KMS-11 (cell line): ENCODE data around the gene GRIK1.

Experiments used
- H2AFZ ChIP-seq: fragments of 200-600 bp; sonication (generic); 2 replicates; pipeline ENCODE4 v1.6.1; 2016; ENCODE audit warnings: antibody characterized with exemption, mixed run types, low read depth
- H3K27ac ChIP-seq: fragments of 200-600 bp; sonication (generic); 2 replicates; pipeline ENCODE4 v1.6.1; 2016; ENCODE audit warnings: mild to moderate bottlenecking, mixed run types
- H3K27me3 ChIP-seq: fragments of 200-600 bp; sonication (generic); 2 replicates; pipeline ENCODE4 v1.6.1; 2017; ENCODE audit warnings: mild to moderate bottlenecking, low read depth, mixed run types, moderate library complexity; ENCODE audit not compliant: insufficient read depth
- H3K36me3 ChIP-seq: fragments of 200-600 bp; sonication (generic); 2 replicates; pipeline ENCODE4 v1.6.1; 2017; ENCODE audit warnings: mild to moderate bottlenecking, mixed run types; ENCODE audit not compliant: insufficient read depth
- H3K4me1 ChIP-seq: fragments of 200-600 bp; sonication (generic); 2 replicates; pipeline ENCODE4 v1.6.1; 2016; ENCODE audit warnings: mild to moderate bottlenecking, low read depth, mixed run types; ENCODE audit not compliant: poor library complexity, severe bottlenecking
- H3K4me2 ChIP-seq: fragments of 200-600 bp; sonication (generic); 2 replicates; pipeline ENCODE4 v1.7.0; 2016; ENCODE audit warnings: mild to moderate bottlenecking, mixed run types
- H3K4me3 ChIP-seq: fragments of 200-600 bp; sonication (generic); IDR thresholded peaks from 2 replicates; pipeline ENCODE4 v1.6.1; 2017; ENCODE audit warnings: low read depth, low read length, mixed read lengths; ENCODE audit not compliant: insufficient read depth
- H3K79me2 ChIP-seq: fragments of 200-600 bp; sonication (generic); 2 replicates; pipeline ENCODE4 v1.6.1; 2016; ENCODE audit warnings: low read depth, mixed run types; ENCODE audit not compliant: insufficient read depth
- H3K9ac ChIP-seq: fragments of 200-600 bp; sonication (generic); 2 replicates; pipeline ENCODE4 v1.6.1; 2016; ENCODE audit warnings: mild to moderate bottlenecking, mixed run types
- H4K20me1 ChIP-seq: fragments of 200-600 bp; sonication (generic); 2 replicates; pipeline ENCODE4 v1.6.1; 2016; ENCODE audit warnings: mild to moderate bottlenecking, mixed run types; ENCODE audit not compliant: insufficient read depth
- TF ChIP-seq, protein P1 (sequence below): fragments of 200-600 bp; sonication (generic); conservative IDR thresholded peaks from 2 replicates; pipeline ENCODE4 v1.6.1; 2017; ENCODE audit warnings: low read depth, mild to moderate bottlenecking, antibody characterized with exemption, low read length, moderate library complexity, mixed read lengths

GRIK1 gene

DNA sequence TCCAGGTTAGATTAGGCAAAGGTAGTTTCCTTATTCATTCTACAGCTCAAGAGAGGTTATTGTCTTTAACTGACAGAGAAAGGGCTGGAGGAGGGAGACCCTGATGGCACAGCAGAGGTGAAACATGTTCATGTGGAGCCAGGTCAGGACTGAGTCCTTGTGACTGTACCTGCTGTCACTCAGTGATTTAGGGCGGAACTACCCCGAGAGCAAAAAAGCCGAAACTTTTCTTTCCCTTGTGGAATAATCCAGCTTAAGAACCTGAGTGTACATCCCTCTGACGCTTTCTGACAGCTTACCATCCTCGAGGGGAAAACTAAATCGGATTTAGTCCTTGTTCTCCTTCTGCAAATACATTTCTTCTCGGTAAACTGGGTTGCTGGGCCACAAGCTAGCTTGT lies 367.8 kb downstream of the GRIK1 start:
- no peaks in the 10 kb centered on the region for H4K20me1 ChIP-seq

DNA sequence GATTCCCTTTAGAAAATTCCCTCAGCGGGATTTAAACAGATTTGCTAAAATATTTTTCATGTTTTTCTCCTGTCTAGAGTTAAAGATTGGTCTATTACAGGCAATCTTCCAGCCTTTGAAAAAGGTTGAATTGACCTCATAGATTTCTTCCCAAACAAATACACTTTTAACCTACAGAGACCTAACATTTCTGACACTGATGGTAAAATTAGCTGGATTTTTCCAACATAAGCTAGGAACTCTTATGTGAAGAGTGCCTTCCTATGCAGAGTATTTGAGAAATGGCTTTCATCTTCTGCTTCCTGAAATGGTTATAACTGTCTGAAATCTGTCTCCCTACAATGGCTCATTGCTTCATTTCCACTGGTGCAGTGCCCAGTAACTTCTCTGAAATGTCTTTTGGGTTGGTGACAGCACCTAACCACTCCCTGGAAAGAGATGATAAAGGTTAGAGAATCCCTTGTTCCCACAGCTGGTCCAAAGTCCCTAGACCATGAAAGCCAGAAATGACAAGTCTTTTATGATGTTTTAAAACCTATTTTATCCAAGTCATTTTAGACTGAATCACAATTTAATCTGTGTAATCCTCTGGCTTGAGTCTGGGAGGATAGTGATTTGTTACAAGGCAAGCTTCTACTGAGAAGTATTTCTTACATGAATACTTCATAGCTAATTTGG lies 371.6 kb downstream of the GRIK1 start:
- Histone ChIP-seq H3K79me2 (no peaks in the 10 kb centered on the region), H3K4me3 (no peak overlapping the region), H3K36me3 (no peaks in the 10 kb centered on the region), H3K4me2 (no peak overlapping the region), H4K20me1 (no peaks in the 10 kb centered on the region), H3K4me1 (no peaks in the 10 kb centered on the region), H3K27me3 (no peaks in the 10 kb centered on the region), H3K9ac (no peak overlapping the region), H3K27ac (no peak overlapping the region), H2AFZ (no peak overlapping the region)
- TF ChIP-seq, protein P1, sequence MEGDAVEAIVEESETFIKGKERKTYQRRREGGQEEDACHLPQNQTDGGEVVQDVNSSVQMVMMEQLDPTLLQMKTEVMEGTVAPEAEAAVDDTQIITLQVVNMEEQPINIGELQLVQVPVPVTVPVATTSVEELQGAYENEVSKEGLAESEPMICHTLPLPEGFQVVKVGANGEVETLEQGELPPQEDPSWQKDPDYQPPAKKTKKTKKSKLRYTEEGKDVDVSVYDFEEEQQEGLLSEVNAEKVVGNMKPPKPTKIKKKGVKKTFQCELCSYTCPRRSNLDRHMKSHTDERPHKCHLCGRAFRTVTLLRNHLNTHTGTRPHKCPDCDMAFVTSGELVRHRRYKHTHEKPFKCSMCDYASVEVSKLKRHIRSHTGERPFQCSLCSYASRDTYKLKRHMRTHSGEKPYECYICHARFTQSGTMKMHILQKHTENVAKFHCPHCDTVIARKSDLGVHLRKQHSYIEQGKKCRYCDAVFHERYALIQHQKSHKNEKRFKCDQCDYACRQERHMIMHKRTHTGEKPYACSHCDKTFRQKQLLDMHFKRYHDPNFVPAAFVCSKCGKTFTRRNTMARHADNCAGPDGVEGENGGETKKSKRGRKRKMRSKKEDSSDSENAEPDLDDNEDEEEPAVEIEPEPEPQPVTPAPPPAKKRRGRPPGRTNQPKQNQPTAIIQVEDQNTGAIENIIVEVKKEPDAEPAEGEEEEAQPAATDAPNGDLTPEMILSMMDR: no peak

More for the DNA sequence above, 367.8 kb downstream of the GRIK1 start:
- no peak overlapping the region for H3K4me2 ChIP-seq
- H3K79me2 ChIP-seq: no peaks in the 10 kb centered on the region
- TF ChIP-seq, protein P1: no peak
- no peaks in the 10 kb centered on the region for H3K4me1 ChIP-seq
- no peak overlapping the region for H3K27ac ChIP-seq
- no peaks in the 10 kb centered on the region for H3K36me3 ChIP-seq
- no peaks in the 10 kb centered on the region for H3K27me3 ChIP-seq
- no peak overlapping the region for H3K9ac ChIP-seq
- no peak overlapping the region for H2AFZ ChIP-seq
- no peak overlapping the region for H3K4me3 ChIP-seq

DNA sequence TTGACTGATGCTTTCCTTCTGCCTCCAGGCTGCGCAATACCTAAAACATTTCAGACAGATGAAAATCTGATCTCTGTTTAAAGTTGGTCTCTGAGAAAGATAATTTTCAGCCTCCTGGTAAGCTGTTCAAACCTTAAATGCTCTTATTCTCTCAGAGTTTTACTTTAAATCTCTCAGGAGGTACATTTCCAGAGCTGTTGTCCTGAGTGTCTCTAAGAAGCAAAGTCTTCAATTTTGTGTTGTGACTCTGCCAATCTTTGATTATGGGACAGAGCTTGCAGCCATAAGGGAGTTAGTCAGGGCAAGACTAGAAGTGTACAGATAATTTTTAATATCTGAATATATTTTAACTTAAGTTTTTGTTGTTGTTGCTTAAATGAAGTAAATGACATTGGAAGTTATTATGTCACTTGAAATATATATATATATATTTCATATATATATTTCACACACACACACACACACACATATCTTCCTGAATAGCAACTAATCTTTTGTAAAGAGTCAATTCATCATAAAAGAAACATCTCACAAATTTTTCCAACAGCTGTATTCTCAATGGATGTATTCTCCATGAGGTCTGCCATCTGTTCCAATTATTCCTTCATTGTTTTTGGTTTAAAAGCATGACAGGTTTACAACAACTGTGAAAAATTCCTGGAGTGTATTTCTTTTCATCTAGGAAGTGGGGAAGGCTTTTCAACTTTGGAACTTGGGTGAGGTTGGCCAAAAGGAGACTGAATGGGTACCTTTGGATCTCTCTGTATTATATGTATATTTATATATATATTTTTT lies 381.7 kb downstream of the GRIK1 start:
- Histone ChIP-seq H3K79me2 (no peaks in the 10 kb centered on the region), H2AFZ (no peak overlapping the region), H3K4me1 (peaks cover 5% of the 10 kb centered on the region), H3K27ac (no peak overlapping the region), H3K9ac (no peak overlapping the region), H3K27me3 (no peaks in the 10 kb centered on the region), H3K4me3 (no peak overlapping the region), H3K36me3 (no peaks in the 10 kb centered on the region), H3K4me2 (no peak overlapping the region), H4K20me1 (no peaks in the 10 kb centered on the region)
- TF ChIP-seq, protein P1: no peak

DNA sequence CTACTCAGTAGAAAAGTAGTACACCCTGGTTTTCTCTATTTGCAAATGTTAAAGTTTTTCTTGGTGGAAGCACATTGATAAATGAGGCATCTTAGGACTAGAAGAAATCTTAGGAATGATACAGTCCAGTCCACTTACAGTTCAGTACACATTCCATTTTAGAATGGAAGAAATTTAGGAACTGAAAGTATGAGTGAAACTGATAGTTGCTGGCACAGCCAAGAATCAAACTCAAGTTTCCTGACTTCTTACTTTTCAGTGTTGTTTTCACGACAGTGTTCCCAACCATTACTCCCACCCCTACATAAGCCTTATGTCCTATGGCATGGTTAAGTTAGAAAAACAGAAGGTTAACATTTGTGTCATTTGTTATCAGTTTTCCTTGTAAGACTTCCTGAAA lies 382.6 kb downstream of the GRIK1 start:
- no peak overlapping the region for H2AFZ ChIP-seq
- peaks cover 5% of the 10 kb centered on the region for H3K4me1 ChIP-seq
- no peak overlapping the region for H3K4me2 ChIP-seq
- H3K27me3 ChIP-seq: no peaks in the 10 kb centered on the region
- TF ChIP-seq, protein P1: no peak
- no peaks in the 10 kb centered on the region for H3K79me2 ChIP-seq
- no peaks in the 10 kb centered on the region for H4K20me1 ChIP-seq
- no peak overlapping the region for H3K9ac ChIP-seq
- no peak overlapping the region for H3K27ac ChIP-seq
- no peaks in the 10 kb centered on the region for H3K36me3 ChIP-seq
- H3K4me3 ChIP-seq: no peak overlapping the region
